Activated gamma-delta T cell treated with anti-CD3 and anti-CD28 coated beads, Interleukin-2, amount 50 U/mL, for 16 hours (primary cell): Measurements from ENCODE around the gene SHISAL2B.
"Not testable (repeated sequence)": the region's sequence is repeated elsewhere in the genome, so short reads cannot be mapped to it uniquely, and the experiment has no call there.

ENCODE experiments used
- DNase-seq: peaks from one replicate; pipeline ENCODE4 v3.0.0-alpha.2; 2020; ENCODE audit warnings: low read depth

SHISAL2B gene

DNA sequence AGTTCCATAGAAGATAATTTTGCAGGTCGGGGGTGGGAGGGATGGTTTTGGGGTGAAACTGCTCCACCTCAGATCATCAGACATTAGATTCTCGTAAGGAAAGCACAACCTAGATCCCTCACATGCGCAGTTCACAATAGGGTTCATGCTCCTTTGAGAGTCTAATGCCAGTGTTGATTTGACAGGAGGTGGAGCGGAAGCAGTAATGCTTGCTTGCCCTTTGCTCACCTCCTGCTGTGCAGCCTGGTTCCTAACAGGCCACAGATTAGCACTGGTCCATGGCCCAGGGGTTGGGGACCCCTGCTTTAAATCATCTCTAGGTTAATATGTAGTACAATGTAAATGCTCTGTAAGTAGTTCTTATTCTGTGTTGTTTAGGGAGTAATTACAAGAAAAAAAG, 10.5 kb downstream of the SHISAL2B start:
- no peak for DNase-seq

DNA sequence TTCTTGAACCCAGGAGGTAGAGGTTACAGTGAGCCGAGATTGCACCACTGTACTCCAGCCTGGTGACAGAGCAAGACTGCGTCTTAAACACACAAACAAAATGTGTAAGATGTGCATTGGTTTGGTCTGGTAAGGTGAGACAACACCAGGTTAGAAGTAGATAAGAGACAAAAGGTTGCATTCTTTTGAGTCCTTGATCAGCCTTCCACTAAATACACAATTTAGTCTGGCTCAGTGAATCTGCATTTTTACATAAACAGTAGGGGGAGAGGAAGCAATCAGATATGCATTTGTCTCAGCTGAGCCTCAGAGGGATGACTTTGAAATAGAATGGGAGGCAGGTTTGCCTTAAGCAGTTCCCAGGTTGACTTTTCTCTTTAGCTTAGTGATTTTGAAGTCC, 15.8 kb downstream of the SHISAL2B start:
- not testable (repeated sequence) for DNase-seq

DNA sequence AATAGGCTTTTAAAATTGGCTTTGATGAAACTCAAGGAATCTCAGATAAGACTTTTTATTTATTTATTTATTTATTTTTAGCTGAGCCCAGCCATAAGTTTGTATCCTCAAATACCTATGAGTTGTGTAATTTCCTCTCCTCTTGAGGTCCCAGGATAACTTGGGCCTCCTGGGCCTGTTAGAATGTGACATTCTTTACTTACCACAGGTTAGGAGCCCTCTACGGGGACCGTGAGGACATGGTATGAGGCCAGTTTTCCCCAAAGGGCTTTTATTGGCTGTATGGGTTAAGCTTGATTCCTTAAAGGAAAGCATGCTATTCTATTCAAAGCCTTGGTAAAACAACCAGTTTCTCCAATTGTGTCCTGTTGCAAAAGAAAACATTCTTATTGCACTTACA, 16.9 kb downstream of the SHISAL2B start:
- DNase-seq: no peak

DNA sequence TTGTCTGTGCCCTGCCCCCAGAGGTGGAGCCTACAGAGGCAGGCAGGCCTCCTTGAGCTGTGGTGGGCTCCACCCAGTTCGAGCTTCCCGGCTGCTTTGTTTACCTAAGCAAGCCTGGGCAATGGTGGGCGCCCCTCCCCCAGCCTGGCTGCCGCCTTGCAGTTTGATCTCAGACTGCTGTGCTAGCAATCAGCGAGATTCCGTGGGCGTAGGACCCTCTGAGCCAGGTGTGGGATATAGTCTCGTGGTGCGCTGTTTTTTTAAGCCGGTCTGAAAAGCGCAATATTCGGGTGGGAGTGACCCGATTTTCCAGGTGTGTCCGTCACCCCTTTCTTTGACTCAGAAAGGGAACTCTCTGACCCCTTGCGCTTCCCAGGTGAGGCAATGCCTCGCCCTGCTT, 24.2 kb downstream of the SHISAL2B start:
- not testable (repeated sequence) for DNase-seq

DNA sequence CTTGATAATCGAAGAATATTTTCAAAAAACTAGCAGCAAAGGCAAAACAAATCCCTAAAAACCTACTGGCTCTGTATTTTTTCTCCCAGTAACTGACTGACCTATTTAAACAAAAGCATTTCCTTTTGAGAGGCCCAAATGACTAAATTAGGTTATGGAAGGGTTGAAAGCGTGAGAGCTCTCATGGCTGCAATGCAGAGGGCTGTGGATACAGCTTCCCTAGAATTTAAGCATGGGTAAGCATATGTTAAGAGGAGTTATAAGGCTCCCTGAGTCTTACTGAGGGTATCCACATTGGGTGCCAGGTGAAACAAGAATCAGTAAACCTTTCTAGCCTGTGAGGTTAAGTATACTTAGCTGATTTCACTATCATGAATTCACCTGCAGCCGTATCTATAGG, 32.3 kb downstream of the SHISAL2B start:
- no peak for DNase-seq

DNA sequence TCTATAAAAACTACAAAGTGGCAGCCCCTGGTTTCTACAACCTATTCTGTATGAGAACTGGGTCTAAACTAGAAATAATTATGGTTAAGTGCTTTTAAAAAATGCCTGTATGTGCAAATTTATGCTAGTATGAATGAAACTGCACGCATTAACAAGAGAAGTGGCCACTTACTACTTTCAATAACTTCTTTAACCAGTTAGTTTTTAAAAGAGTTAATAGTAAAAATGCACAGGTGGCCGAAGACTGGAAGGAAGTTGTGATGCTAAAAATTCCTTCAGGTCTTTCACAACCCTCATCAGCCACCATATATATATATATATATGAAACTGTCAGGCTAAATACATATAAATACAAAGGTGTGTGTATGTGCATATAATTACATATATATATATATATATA, 36.8 kb downstream of the SHISAL2B start:
- no peak for DNase-seq

DNA sequence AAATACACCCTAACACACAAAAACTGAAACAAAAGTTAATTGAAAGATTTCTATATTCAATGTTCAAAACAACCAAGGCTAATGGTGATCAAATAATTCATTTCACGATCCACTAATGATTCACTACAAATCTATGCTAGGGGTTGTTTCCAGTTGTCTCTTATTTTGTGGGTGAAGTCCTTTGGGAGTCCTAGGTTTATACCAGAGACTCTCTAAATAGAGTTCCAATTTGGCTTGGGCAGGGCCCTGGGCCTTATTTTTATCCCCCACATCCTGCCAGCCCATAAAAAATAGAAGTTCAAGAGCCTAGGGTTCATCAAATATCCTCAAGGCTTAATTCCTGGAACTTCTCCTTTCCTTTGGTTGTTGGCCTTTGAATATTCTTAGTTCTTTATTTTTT, 52.1 kb downstream of the SHISAL2B start:
- no peak for DNase-seq

DNA sequence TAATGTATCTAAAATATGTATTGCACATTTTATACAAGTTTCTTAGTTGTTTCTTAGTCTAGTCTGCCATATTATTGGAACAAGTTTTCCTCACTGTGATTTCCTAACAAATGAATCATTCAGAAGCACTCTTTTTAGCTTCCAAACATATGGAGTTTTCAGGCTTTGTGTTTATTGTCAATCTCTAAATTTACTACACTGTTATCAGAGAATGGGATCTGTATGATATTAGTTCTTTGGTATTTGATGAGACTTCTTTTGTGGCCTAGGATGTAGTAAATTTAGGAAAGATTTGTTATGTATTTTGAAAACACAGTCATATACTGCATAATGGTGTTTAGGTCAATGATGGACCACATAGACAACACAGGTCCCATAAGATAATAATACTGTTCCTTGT, 52.5 kb downstream of the SHISAL2B start:
- no peak for DNase-seq

DNA sequence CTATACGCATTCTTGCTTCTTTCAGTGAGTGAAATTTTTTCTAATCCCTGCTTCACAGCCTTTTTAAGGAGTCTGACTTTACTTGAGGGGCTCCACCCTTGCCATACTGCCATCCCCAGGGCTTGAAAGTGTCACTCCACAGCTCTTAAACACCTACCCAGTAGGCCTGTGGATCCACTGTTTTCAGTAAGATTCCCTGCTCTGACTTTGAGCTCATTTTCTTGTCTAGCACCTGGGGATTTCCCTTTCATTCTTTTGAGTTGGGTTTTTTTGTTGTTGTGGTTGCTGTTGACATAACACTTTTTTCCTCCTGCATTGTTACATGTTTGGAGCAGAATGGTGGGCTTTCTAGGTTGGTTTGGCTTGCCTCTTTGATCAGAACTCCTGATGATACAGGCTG, 54.6 kb downstream of the SHISAL2B start:
- DNase-seq: no peak

DNA sequence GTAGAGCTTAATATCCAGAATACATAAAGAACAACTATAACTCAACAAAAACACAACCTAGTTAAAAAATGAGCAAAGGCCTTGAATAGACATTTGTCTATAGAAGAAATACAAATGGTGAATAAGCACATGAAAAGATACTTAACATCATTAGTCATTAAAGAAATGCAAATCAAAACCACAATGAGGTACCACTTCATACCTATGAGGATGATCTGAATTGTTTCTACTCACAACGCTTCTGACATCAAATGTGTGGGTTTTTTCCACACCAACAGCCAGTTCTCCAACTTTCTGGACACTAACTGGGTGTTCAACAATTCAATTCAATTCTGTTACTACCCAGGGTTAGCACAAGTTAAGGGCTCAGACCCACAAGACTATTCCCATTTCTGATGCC, 56.1 kb downstream of the SHISAL2B start:
- no peak for DNase-seq

DNA sequence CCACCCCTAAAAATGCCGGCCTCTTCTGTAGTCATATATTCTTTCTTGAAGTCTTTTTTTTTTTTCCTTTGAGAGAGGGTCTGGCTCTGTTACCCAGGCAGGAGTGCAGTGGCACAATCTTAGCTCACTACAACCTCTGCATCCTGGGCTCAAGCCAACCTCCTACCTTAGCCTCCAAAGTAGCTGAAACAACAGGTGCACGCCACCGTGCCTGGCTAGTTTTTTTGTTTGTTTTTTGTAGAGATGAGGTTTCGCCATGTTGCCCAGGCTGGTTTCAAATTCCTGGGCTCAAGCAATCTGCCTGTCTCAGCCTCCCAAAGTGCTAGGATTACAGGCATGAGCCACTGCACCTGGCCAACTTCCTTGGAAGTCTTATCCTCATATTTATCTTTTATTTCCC, 59.1 kb downstream of the SHISAL2B start:
- DNase-seq: no peak

DNA sequence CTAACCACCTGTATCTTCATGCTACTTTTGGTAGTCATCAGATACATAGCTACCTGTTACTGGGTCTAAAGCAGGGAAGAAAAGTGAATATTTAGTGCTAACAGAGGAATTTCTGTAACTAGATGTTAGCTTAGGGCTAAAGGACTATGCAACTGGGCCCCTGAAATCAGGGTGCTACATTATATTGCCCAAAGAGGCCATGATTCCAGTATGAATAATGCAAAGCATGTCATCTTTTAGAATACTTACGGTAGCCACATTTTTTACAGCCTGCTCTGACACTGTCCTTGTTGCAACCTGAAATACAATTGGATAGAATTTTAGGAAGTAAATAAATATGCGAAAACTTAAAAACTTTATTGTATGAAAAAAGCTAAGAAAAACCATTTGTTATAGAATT, 63.8 kb downstream of the SHISAL2B start:
- DNase-seq: no peak

DNA sequence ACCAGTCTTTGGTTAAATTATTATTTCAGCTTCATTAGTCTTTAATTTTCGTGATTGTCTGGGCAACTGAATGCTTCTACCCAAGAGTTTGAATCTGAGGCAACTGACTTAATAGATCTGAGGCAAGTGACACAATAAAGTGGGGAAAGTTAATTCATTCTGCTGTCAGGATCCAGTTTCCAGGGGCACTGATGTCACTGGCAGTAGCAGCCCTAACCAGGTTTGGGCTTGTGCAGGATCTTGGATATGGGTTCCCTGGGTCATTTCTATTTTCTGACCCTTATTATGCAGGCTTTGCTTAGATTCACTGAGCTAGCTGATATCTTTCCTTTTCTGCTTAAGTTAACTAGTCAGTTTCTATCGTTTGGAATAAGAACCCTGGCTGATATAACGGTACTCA, 68.6 kb downstream of the SHISAL2B start:
- no peak for DNase-seq

DNA sequence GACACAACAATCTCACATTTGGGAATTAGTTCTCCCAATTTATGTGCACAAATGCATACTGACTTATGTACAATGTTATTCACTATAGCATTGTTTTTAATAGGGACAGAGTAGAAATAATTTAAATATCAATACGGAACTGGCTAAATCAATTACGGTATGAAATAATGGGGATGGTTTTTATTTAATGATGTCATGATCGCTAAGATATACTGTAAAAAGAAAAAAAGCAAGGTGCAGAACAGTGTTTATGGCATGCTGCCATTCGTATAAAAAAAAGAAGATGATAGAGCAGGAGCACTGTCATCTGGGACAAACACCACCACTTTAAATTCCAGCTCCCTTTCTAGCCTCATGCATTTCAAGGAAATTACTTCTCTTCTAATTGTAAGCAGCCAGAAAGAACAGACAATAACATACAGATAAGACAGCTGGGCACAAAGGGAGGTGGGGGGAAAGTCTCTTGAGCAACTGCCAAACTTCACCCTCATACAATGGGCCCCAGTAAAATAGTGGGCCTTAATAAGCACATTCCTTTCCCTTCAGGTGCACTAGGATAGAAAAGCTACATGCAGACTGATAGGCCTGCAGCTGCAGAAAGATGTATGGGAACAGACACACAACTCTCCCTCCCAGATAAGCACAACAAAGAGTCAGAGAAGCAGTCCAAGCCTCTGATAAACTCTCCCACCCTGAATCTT, 69.8 kb downstream of the SHISAL2B start:
- DNase-seq: no peak

DNA sequence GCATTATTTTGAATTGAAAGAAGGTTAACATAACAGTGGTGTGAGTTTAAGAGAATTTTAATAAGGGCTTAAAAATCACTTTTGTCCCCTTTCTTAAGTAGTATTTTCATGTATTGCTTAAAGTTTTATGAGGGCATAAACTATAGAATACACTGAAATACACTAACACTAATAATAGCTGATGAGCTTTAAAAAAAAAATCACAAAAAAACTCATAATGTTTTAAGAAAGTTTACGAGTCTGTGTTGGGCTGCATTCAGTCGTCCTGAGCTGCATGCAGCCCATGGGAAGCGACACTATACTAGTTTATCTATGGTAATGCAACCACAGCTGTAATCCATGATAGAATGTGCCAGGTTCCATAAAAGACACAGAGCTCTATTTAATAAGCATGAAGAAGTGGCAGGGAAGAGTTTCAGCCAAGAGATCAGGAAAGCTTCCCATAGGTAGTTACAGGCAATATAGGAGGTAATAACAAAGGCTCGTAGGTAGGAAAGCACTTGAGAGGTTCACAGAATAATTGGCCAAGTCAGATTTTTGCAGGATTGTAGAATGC, 73.7 kb downstream of the SHISAL2B start:
- no peak for DNase-seq

DNA sequence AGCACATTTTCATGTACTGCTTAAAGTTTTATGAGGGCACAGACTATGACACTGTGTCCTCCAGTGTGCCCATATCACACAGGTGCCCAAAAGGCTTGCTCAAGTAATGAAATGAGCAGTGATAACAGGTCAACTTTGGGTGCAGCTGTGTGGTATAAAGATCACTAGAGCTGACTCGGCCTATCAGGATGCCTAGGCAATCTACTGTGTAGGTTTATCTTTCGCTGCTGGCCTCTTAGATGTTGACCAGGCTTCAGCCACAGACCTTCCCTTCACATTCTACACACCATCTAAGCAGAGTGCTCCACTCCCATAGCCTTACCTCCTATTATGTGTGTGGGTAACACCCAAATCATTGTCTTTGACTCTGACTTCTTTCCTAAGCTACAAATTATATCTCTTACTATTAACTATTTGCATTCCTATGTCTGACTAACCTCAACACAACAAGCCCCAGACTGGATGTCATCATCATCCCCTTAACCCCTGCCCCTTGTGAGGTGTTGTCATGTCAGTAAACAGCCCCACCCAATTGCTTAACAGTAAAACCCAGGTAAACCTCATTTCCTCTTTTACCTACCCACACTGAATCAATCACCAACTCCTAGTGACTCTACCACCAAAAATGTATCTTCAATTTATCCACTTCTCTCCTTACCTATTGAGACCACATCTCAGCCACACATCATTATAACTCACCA, 75.7 kb downstream of the SHISAL2B start:
- DNase-seq: no peak

DNA sequence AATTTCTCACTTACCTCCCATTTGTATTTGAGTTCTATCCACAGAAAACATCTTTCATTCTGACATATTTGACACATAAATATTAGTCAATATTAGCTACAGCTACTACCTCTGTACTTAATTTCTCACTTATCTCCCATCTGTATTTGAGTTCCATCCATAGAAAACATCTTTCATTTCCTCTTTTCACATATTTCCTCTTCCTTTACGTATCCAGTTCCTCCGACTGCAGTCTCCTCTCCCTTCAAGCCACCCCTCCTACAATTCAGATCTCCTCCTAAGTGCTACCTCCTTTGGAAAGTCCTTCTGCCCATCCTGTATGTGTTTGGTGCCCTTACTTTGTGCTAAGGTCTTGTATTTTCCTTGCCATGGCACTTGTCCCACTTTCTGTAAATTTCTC, 76.6 kb downstream of the SHISAL2B start:
- DNase-seq: no peak
